ENCODE results near the gene DLX4. TPM values are rescaled to one million over a fixed set of nuclear protein-coding genes. Genes with fewer than 3 reads are reported as not detected.
A peak's percentile ranks its signal among the peaks of the same experiment; 100 is the strongest.

The DLX4 gene, protein sequence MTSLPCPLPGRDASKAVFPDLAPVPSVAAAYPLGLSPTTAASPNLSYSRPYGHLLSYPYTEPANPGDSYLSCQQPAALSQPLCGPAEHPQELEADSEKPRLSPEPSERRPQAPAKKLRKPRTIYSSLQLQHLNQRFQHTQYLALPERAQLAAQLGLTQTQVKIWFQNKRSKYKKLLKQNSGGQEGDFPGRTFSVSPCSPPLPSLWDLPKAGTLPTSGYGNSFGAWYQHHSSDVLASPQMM
- total RNA-seq: not detected
- long read RNA-seq: 0 reads

DNA sequence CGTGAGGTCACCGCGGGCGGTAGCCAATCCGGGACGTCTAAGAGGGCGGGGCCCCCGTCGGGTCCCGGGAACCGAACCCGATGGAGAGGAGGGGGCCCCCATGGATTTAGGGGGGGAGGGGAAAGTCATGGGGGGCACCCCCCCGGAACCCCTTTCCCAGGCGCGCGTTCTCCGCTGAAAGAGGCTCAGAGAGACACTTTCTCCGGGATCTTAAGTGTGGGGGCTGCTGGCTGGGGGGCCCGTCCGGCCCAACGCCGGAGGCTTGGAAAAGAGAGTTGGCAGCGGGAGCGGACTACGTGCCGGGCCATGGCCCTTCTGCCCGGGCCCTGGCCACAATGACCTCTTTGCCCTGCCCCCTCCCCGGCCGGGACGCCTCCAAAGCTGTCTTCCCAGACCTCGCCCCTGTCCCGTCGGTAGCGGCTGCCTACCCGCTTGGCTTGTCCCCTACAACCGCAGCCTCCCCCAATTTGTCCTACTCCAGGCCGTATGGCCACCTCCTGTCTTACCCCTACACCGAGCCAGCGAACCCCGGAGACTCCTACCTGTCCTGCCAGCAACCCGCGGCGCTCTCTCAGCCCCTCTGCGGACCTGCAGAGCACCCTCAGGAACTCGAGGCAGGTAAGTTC, at the start of gene DLX4:
Gene DLX4 (plus strand): TSS at position 57 of the 626 bp plus-strand sequence. CDS start 279 bp downstream, at position 336.
- TF ChIP-seq, protein P1, sequence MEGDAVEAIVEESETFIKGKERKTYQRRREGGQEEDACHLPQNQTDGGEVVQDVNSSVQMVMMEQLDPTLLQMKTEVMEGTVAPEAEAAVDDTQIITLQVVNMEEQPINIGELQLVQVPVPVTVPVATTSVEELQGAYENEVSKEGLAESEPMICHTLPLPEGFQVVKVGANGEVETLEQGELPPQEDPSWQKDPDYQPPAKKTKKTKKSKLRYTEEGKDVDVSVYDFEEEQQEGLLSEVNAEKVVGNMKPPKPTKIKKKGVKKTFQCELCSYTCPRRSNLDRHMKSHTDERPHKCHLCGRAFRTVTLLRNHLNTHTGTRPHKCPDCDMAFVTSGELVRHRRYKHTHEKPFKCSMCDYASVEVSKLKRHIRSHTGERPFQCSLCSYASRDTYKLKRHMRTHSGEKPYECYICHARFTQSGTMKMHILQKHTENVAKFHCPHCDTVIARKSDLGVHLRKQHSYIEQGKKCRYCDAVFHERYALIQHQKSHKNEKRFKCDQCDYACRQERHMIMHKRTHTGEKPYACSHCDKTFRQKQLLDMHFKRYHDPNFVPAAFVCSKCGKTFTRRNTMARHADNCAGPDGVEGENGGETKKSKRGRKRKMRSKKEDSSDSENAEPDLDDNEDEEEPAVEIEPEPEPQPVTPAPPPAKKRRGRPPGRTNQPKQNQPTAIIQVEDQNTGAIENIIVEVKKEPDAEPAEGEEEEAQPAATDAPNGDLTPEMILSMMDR (IDR thresholded peaks at IDR 0.05): no peak
- H3K9me3 ChIP-seq: no peaks in the 10 kb centered on the region
- no peak for DNase-seq
- intact Hi-C loops (cut with DNase I): no loop called here
- H3K27ac ChIP-seq: no peak within 1 kb of the TSS
- ATAC-seq: peak in 1 of 4 donors; percentile 17
- H3K27me3 ChIP-seq: peaks cover 5 to 47% of the 10 kb centered on the region in 2 donors
- 3% methylated on average over 14 of the region's 45 CpGs for WGBS (ENCODE audit: insufficient coverage, low coverage, low lambda C conversion rate, missing lambda C conversion rate)
- H3K4me3 ChIP-seq: peak within 1 kb of the TSS; percentile 32 to 42 (median 32)
- H3K36me3 ChIP-seq: no peaks in the 10 kb centered on the region
- peaks cover 0 to 5% (median 0%) of the 10 kb centered on the region in 4 donors for H3K4me1 ChIP-seq

DNA sequence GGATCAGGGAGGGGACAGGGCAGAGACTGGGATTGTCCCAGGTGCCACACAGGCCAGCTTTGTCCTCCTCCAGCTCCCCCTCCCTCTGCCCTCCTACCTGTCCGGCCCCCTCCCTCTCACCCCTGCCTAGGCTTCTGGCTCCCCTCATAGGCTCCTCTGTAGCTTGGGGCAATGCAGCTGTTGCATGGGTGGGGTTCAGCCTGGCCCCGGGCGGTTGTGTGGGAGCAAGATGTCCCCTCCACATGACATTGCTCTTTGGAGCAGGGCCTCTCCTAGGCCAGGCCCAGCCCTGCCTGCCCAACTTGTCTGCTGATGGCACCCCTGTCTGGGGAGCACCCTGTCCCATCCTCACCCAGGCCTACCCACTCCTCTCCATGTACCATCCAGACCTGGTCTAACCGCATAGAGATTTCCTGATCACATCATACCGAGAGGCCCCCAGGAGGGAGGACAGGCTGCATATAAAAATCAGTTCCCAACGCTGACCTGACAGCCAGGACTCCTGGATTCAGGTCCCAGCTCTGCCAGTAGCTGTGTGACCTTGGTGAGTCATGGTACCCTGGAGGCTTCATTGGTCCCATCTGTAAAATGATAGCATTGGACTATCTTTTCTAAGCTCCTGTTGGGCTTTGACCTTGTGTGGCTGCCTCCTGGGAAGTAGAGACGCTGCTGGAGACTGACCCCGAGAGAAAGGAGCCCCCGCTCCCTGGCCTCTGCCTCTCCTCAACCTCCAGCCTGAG, 48.8 kb upstream of the DLX4 start:
- no peaks in the 10 kb centered on the region for H3K36me3 ChIP-seq
- ATAC-seq (no peak), DNase-seq (no peak)
- H3K4me3 ChIP-seq: no peak overlapping the region
- intact Hi-C loops (cut with DNase I): no loop called here
- H3K4me1 ChIP-seq: no peaks in the 10 kb centered on the region
- no peaks in the 10 kb centered on the region for H3K27me3 ChIP-seq
- no peaks in the 10 kb centered on the region for H3K9me3 ChIP-seq
- TF ChIP-seq POLR2A (IDR thresholded peaks at IDR 0.05): no peak
- TF ChIP-seq, protein P1 (IDR thresholded peaks at IDR 0.05): no peak
- no peak overlapping the region for H3K27ac ChIP-seq
- WGBS (ENCODE audit: insufficient coverage, low coverage, low lambda C conversion rate, missing lambda C conversion rate): 71% methylated on average over 4 of the region's 9 CpGs

DNA sequence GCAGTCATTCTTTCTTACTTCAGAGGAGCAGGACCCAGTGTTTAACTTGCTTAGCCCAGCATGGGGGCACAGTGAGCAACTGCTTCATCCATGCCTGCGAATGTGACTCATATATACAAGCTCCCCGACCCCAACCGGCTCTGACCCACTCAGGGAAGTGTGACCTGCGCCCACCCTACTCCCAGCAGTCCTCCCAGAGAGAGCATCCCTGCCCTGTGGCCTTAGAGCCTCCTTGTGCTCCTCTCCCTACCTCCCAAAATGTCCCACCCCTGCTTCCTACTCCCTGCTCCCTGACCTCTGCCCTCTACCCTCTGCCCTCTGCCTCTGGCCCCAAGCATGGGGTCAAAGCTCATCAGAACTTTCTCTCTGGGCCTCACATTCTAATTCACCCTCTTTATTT, 46.9 kb upstream of the DLX4 start:
- TF ChIP-seq, protein P1 (IDR thresholded peaks at IDR 0.05): no peak
- TF ChIP-seq POLR2A (IDR thresholded peaks at IDR 0.05): no peak
- ATAC-seq: no peak
- Histone ChIP-seq H3K4me1 (no peaks in the 10 kb centered on the region), H3K36me3 (no peaks in the 10 kb centered on the region), H3K4me3 (no peak overlapping the region), H3K27me3 (no peaks in the 10 kb centered on the region), H3K27ac (no peak overlapping the region), H3K9me3 (no peaks in the 10 kb centered on the region)
- intact Hi-C loops (cut with DNase I): no loop called here
- no peak for DNase-seq
- 67% methylated on average over 1 of the region's 4 CpGs for WGBS (ENCODE audit: insufficient coverage, low coverage, low lambda C conversion rate, missing lambda C conversion rate)

DNA sequence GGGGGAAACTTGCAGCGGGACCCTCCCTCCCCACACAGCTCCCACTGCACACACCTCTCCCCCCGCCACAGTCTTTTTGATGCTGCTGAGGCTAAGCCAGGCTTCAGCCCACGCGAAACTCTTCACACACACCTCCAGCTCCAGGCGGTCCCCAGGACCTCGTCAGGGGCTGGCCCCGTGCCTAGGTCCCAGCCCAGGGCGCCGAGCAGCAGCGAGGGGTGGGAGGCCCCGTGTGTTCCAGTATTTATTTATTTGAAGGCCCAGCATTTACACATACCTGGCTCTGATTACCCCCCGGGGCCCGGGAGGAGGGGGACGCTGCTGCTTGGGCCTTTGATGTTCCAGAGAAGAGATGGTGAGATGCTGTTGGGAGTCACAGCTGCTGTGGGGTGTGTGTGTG, 44.9 kb upstream of the DLX4 start:
- 53% methylated on average over 6 of the region's 14 CpGs for WGBS (ENCODE audit: insufficient coverage, low coverage, low lambda C conversion rate, missing lambda C conversion rate)
- H3K27me3 ChIP-seq: no peaks in the 10 kb centered on the region

More for the DNA sequence above, 44.9 kb upstream of the DLX4 start:
- TF ChIP-seq, protein P1 (IDR thresholded peaks at IDR 0.05): no peak
- TF ChIP-seq POLR2A (IDR thresholded peaks at IDR 0.05): no peak
- Histone ChIP-seq H3K4me3 (no peak overlapping the region), H3K27ac (no peak overlapping the region), H3K4me1 (no peaks in the 10 kb centered on the region), H3K36me3 (no peaks in the 10 kb centered on the region), H3K9me3 (no peaks in the 10 kb centered on the region)
- intact Hi-C loops (cut with DNase I): no loop called here
- ATAC-seq (no peak), DNase-seq (no peak)
